22Rv1 (cell line): ENCODE results near the gene BOC.

Source experiments
- ZFX ChIP-seq: fragments of 450-650 bp; IDR thresholded peaks from 2 replicates; pipeline ENCODE4 v1.6.1; 2017; ENCODE audit warnings: antibody characterized with exemption, borderline replicate concordance
- TF ChIP-seq, protein P1 (sequence below): fragments of 450-650 bp; IDR thresholded peaks from 2 replicates; pipeline ENCODE4 v1.5.1; 2017; ENCODE audit warnings: mild to moderate bottlenecking

DNA sequence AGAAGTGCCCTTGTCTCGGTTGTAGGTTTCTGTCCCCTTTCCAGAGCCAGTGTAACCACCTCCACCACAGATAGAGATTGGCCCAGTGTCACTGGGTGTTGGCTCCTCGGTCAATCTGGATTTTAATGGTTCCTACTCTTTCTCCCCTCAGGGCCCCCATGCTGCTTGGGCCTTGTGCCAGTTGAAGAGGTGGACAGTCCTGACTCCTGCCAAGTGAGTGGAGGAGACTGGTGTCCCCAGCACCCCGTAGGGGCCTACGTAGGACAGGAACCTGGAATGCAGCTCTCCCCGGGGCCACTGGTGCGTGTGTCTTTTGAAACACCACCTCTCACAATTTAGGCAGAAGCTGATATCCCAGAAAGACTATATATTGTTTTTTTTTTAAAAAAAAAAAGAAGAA, 75.2 kb downstream of the BOC start:
- TF ChIP-seq, protein P1, sequence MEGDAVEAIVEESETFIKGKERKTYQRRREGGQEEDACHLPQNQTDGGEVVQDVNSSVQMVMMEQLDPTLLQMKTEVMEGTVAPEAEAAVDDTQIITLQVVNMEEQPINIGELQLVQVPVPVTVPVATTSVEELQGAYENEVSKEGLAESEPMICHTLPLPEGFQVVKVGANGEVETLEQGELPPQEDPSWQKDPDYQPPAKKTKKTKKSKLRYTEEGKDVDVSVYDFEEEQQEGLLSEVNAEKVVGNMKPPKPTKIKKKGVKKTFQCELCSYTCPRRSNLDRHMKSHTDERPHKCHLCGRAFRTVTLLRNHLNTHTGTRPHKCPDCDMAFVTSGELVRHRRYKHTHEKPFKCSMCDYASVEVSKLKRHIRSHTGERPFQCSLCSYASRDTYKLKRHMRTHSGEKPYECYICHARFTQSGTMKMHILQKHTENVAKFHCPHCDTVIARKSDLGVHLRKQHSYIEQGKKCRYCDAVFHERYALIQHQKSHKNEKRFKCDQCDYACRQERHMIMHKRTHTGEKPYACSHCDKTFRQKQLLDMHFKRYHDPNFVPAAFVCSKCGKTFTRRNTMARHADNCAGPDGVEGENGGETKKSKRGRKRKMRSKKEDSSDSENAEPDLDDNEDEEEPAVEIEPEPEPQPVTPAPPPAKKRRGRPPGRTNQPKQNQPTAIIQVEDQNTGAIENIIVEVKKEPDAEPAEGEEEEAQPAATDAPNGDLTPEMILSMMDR = no peak
- TF ChIP-seq ZFX = no peak
